Measurements from ENCODE around the gene CDC37. TPM values are rescaled to one million over a fixed set of nuclear protein-coding genes. Genes with fewer than 3 reads are reported as not detected.
"Not testable (repeated sequence)": the region's sequence is repeated elsewhere in the genome, so short reads cannot be mapped to it uniquely, and the experiment has no call there.

Gene CDC37
- total RNA-seq, 1 donor from 2014 or later, result 140 TPM

- DNase-seq (ENCODE audit: low spot score), result no peak
- intact Hi-C loops (cut with DNase I), result no loop called here
Observed at GRCh38 chr19:10421240-10422045, 18.1 kb upstream of the CDC37 start.

DNA sequence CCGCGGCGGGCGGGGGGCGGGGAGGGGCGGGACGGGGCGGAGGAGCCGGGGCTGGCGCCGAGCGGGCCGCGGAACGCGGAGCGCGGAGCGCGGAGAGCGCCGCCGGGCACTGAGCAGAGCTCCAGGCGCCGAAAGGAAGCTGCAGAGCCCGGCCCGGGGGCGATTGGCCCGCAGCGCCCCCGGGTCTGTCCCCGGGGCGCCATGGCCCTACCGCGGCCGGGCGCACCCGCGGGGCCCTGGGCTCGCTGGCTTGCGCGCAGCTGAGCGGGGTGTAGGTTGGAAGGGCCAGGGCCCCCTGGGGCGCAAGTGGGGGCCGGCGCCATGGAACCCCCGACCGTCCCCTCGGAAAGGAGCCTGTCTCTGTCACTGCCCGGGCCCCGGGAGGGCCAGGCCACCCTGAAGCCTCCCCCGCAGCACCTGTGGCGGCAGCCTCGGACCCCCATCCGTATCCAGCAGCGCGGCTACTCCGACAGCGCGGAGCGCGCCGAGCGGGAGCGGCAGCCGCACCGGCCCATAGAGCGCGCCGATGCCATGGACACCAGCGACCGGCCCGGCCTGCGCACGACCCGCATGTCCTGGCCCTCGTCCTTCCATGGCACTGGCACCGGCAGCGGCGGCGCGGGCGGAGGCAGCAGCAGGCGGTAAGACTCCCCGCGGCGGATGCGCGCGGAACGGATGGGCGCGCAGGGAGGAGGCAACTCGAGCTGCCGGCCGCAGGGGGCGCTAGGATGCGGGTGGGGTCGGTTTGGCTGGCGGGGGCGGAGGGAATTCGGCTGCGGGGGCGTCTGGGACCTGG lies 17.3 kb upstream of the CDC37 start, which contains the start of gene PDE4A:
TSS of gene PDE4A (plus strand) at position 95 of the 796 bp plus-strand sequence. CDS start at position 322, 227 bp downstream.
- intact Hi-C loops (cut with DNase I), result no loop called here
- no peak for DNase-seq (ENCODE audit: low spot score)

DNA sequence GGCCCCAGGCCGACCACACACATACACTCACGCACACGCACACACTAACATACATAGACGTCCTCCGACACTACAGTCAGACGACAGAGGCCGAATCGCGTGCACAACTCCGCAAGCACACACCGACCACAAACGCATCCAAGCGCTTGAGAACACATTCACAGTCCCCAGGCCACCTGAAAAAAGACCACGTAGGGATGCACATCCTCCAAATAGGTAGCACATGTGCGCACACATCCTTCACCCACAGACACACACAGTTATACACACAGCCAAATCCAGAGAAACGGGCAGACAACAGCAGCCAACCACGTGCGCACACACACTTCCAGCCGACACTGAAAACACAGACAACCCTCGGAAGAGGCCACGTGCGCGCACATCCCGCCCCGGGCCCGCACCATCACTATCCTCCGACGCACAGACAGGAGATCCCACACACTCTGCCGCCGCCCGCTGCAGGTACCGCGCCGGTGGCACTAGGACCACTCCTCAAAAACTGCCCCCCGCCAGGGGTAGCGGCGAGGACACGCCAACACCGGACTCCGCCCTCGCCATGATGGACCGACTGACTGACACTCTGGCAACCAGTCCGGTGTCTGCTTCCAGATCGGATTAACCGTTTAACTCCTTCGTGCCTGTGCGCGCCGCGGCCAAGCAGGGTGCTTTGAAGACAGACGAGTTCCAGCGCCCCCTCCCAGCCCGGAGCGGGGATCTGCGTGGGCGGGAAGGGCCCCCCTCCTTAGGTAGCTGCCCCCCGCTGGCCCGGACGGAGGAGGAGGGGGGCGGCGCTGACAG lies 16.5 kb upstream of the CDC37 start:
- DNase-seq (ENCODE audit: low spot score), result no peak
- intact Hi-C loops (cut with DNase I), result no loop called here

DNA sequence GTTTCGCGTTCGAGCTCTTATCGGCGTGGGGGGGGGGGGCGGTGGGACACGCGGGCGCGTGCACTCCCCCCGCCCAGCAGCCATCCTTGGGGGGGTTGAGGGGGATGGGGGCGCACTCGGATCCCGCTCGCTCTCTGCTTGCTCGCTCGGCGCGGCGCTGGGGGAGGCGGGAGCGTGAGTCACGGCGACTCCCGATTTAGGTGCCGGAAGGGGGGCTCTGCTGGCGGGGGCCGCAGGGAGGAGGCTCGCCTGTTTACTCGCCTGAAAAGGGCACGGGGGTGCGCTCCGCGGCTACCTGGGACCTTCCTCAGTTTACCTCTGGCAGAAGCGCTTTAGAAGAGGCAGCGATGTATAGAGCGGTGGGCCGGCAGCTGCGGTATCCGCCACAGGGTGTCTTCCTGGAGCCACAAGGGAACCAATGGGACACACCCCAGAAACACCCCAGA lies 15.9 kb upstream of the CDC37 start:
- DNase-seq (ENCODE audit: low spot score), result no peak
- intact Hi-C loops (cut with DNase I), result no loop called here

- intact Hi-C loops (cut with DNase I), result no loop called here
Observed at GRCh38 chr19:10418485-10419199, 15.3 kb upstream of the CDC37 start.

DNA sequence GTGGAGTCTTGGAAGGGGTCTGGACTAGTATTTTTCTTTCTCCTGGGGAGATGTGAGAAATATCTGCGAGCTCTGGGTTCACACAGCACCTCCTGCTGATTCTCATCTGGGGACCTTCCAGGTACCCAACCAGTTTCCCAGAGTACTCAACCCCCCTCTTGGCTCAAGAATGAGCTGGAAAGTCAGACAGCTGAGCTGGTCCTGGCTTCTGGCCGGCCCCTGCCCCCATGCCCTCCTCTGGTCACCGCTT lies 14.8 kb upstream of the CDC37 start:
- no peak for DNase-seq (ENCODE audit: low spot score)
- intact Hi-C loops (cut with DNase I), result no loop called here

More at GRCh38 chr19:10418485-10419199, 15.3 kb upstream of the CDC37 start:
- DNase-seq (ENCODE audit: low spot score), result no peak

- intact Hi-C loops (cut with DNase I), result no loop called here
- DNase-seq (ENCODE audit: low spot score), result no peak
Observed at GRCh38 chr19:10417541-10418234, 14.3 kb upstream of the CDC37 start.

- intact Hi-C loops (cut with DNase I), result no loop called here
- peak; percentile 89 for DNase-seq (ENCODE audit: low spot score)
Observed at GRCh38 chr19:10416380-10417257, 13.3 kb upstream of the CDC37 start.

GRCh38 chr19:10416083-10416379 lies 12.7 kb upstream of the CDC37 start:
- intact Hi-C loops (cut with DNase I), result no loop called here
- DNase-seq (ENCODE audit: low spot score), result no peak

- no peak for DNase-seq (ENCODE audit: low spot score)
- intact Hi-C loops (cut with DNase I), result no loop called here
Observed at GRCh38 chr19:10412257-10412977, 9.1 kb upstream of the CDC37 start.

GRCh38 chr19:10411224-10411623 lies 7.9 kb upstream of the CDC37 start:
- intact Hi-C loops (cut with DNase I); DNase-seq (ENCODE audit: low spot score): not testable (repeated sequence)

DNA sequence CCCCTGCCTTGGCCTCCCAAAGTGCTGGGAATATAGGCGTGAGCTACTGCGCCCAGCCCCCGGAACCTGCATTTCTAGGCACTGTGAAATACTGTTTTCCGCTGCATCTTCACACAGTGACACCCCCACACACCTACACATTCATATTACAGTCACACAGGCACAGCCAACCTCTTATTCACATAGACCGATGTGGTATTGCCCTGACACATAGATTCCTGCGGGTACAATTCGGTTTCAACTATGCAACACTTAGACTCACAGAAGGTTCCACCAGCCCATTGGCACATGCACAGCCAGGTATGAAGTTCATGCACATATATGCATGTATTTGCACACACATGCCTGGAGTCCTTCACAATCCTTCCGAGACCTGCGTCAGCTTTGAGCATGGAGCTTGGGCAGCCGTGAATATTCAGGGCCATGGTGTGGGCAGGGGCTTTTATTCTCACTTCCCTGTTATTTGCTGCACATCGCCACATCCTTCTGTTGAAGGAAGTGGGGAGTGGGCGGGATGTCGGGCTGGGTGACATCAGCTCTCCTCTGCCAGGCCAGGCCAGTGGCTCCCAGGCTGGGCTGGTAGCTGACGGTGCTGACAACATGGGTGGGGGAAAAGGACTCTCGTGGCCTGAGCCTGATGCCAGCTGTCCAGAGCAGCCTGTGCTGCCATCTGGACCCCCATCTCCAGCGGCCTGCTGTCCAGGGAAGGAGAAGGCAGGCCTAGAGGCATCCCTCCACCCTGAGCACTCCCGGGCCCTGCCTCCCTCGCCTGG lies 5.4 kb upstream of the CDC37 start:
- intact Hi-C loops (cut with DNase I), result loop anchor here (5.0 kb wide), 1 partner anchor 74 kb away; no protein-coding TSS in a partner anchor
- DNase-seq (ENCODE audit: low spot score), result no peak

GRCh38 chr19:10407096-10407495 lies 3.8 kb upstream of the CDC37 start:
- intact Hi-C loops (cut with DNase I), result loop anchor here (5.0 kb wide), 1 partner anchor 75 kb away; no protein-coding TSS in a partner anchor
- DNase-seq (ENCODE audit: low spot score), result no peak

- DNase-seq (ENCODE audit: low spot score), result no peak
- intact Hi-C loops (cut with DNase I), result loop anchor here (5.0 kb wide), 1 partner anchor 76 kb away; no protein-coding TSS in a partner anchor
Observed at GRCh38 chr19:10406191-10406590, 2.8 kb upstream of the CDC37 start.

GRCh38 chr19:10404888-10405820 lies 1.8 kb upstream of the CDC37 start:
- intact Hi-C loops (cut with DNase I), result loop anchor here (5.0 kb wide), 3 partner anchors 77 to 162 kb away; partner anchors contain the start of genes CDKN2D, KEAP1 and KRI1
- no peak for DNase-seq (ENCODE audit: low spot score)

Measured in cardiac septum (tissue), 1 donor.